Adrenal gland (tissue), 12 donors: ENCODE results near the gene ZNF775. TPM values are rescaled to one million over a fixed set of nuclear protein-coding genes. Genes with fewer than 3 reads are reported as not detected.

Experiments used
- DNase-seq, 7 donors: peaks; one replicate each; pipeline ENCODE4 v3.0.0-alpha.2; 2019 to 2020
- H3K27ac ChIP-seq, 5 donors: fragments of 200-600 bp; sonication (generic) in 4 of 5; 1 replicate in 3 of 5; 2 replicates in 2 of 5; pipeline versions ENCODE4 v1.5.1 to v1.8.0; 2016 to 2020; ENCODE audit warnings: mild to moderate bottlenecking in 1 of 5
- H3K27me3 ChIP-seq: fragments of 200-600 bp; 2 replicates; pipeline ENCODE4 v1.8.0; 2021
- H3K36me3 ChIP-seq, 2 donors: fragments of 200-600 bp; replicated peaks in 1 of 2; 1 replicate in 1 of 2; 2 replicates in 1 of 2; pipeline versions ENCODE4 v1.5.1 to v1.8.0; 2018 to 2022
- H3K4me1 ChIP-seq, 2 donors: fragments of 200-600 bp; replicated peaks in 1 of 2; 1 replicate in 1 of 2; 2 replicates in 1 of 2; pipeline versions ENCODE4 v1.5.1 to v1.8.0; 2018 to 2021
- H3K4me3 ChIP-seq, 4 donors: fragments of 200-600 bp; sonication (generic) in 3 of 4; one replicate each; pipeline ENCODE4 v1.5.1; 2016 to 2018
- H3K9me3 ChIP-seq, 3 donors: fragments of 200-600 bp; sonication (generic) in 1 of 3; replicated peaks in 1 of 3; 1 replicate in 2 of 3; 2 replicates in 1 of 3; pipeline versions ENCODE4 v1.5.1 to v1.8.0; 2016 to 2021
- CTCF ChIP-seq, 6 experiments: fragments of 450-650 bp in 4 of 6; fragments of 200-600 bp in 2 of 6; sonication (generic) in 1 of 6; IDR thresholded peaks; 1 replicate in 5 of 6; 2 replicates in 1 of 6; pipeline versions ENCODE4 v1.5.1 to v1.8.0; 2016 to 2021; ENCODE audit warnings: antibody characterized with exemption in 6 of 6, mild to moderate bottlenecking in 2 of 6, moderate library complexity in 1 of 6
- POLR2A ChIP-seq, 2 donors: fragments of 450-650 bp; IDR thresholded peaks; one replicate each; pipeline ENCODE4 v1.6.1; 2017; ENCODE audit warnings: antibody characterized with exemption in 2 of 2, mild to moderate bottlenecking in 2 of 2, moderate library complexity in 1 of 2
- WGBS, 4 donors: extraction: QIAGEN DNeasy Blood & Tissue Kit in 2 of 4; methylation state at CpG; one replicate each; pipeline versions ENCODE4 v1.1.5 to v1.1.7; 2013 to 2017; 5-methylcytosine and 5-hydroxymethylcytosine counted together
- intact Hi-C, 2 donors: fragments of 100-400 bp; cut with DNase I; formaldehyde crosslinking; loops; one replicate each; pipeline versions ENCODE4 v1.14.1 to v1.15.0; 2022 to 2023
- polyA plus RNA-seq, 3 donors: library from polyadenylated mRNA; stranded (reverse); fragments of 200-250 nt in 2 of 3; fragments of 350-450 nt in 1 of 3; fragmentation: Illumina TruSeq in 1 of 3; extraction: RNeasy Lipid Tissue Mini Kit (QIAGEN cat#74804) in 1 of 3; gene quantifications; one replicate each; pipeline ENCODE4 v1.2.3, GENCODE V29; 2013 to 2014
- total RNA-seq, 9 donors: library from RNA; depleted of rRNA in 4 of 9; stranded (reverse); fragments of >200 nt in 4 of 9; fragments of 120-200 nt in 1 of 9; fragmentation: NEBNext Ultra II Directional in 1 of 9; extraction: Animal tissue kit (Norgen Biotek cat#: 25700) in 1 of 9; gene quantifications; one replicate each; pipeline versions ENCODE4 v1.1.0 to v1.2.4, GENCODE V29; 2013 to 2023
- donor health status: healthy with polysubstance abuse.
- donor health status: Bipolar disorder and iron deficiency.
- donor health status: DM: yes; HTN: yes; CAD: no.
- donor health status: DM: no; HTN: no; CAD: no.
- donor health status: DM: no; HTN: no; CAD: no.
- donor health status: DM: yes; HTN: yes; CAD: no.

The ZNF775 gene
- total and polyA plus RNA-seq, 12 donors, result 0.26 to 13.9 (median 6.1) TPM

GRCh38 chr7:150390205-150390604, 11.1 kb downstream of the ZNF775 start:
- intact Hi-C loops, result no loop called here
- H3K4me3 ChIP-seq, result no peak overlapping the region
- H3K36me3 ChIP-seq, result no peaks in the 10 kb centered on the region
- no peaks in the 10 kb centered on the region for H3K9me3 ChIP-seq
- no peak overlapping the region for H3K27ac ChIP-seq
- peaks cover 11 to 20% of the 10 kb centered on the region in 2 donors for H3K4me1 ChIP-seq
- TF ChIP-seq POLR2A (IDR thresholded peaks at IDR 0.05), result no peak
- TF ChIP-seq CTCF (IDR thresholded peaks at IDR 0.05), result no peak
- WGBS, 4 donors, result 75 to 95% (median 93%) methylated on average over 1 to 7 of the region's 7 CpGs
- DNase-seq, result no peak
- no peaks in the 10 kb centered on the region for H3K27me3 ChIP-seq

DNA sequence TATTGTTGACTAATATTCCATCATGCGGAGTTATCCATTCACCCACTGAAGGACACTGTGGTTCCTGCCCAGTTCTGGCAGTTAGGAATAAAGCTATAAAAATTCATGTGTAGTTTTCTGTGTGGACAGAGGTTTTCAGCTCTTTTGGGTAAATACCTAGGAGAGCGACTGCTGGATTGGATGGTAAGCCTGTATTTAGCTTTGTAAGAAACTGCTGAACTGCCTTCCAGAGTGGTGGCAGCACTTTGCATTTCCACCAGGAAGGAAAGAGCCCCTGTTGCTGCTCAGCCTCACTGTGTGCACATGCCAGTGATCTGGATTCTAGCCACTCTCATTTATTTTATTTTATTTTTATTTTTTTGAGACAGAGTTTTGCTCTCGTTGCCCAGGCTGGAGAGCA, 14.2 kb downstream of the ZNF775 start:
- no peaks in the 10 kb centered on the region for H3K27me3 ChIP-seq
- TF ChIP-seq CTCF (IDR thresholded peaks at IDR 0.05) (no peak), POLR2A (IDR thresholded peaks at IDR 0.05) (no peak)
- H3K9me3 ChIP-seq, result no peaks in the 10 kb centered on the region
- no peak for DNase-seq
- peaks cover 0 to 7% of the 10 kb centered on the region in 2 donors for H3K36me3 ChIP-seq
- peaks cover 7 to 14% of the 10 kb centered on the region in 2 donors for H3K4me1 ChIP-seq
- WGBS, 4 donors, result 79 to 85% (median 82%) methylated on average over 3 of the region's 3 CpGs
- intact Hi-C loops, result no loop called here
- H3K4me3 ChIP-seq, result no peak overlapping the region
- no peak overlapping the region for H3K27ac ChIP-seq

- intact Hi-C loops, result no loop called here
- H3K36me3 ChIP-seq, result peaks cover 0 to 12% of the 10 kb centered on the region in 2 donors
- WGBS, 4 donors, result 21 to 67% (median 49%) methylated on average over 7 to 20 of the region's 20 CpGs
- no peaks in the 10 kb centered on the region for H3K27me3 ChIP-seq
- H3K27ac ChIP-seq, result peak overlapping the region in 1 of 5 donors; percentile 9
- no peak overlapping the region for H3K4me3 ChIP-seq
- peak in 2 of 7 donors; percentile 57 for DNase-seq
- no peaks in the 10 kb centered on the region for H3K9me3 ChIP-seq
- peaks cover 11 to 19% of the 10 kb centered on the region in 2 donors for H3K4me1 ChIP-seq
- TF ChIP-seq POLR2A (IDR thresholded peaks at IDR 0.05) (no peak), CTCF (IDR thresholded peaks at IDR 0.05) (no peak)
Measured at GRCh38 chr7:150396426-150396825, 17.3 kb downstream of the ZNF775 start.

DNA sequence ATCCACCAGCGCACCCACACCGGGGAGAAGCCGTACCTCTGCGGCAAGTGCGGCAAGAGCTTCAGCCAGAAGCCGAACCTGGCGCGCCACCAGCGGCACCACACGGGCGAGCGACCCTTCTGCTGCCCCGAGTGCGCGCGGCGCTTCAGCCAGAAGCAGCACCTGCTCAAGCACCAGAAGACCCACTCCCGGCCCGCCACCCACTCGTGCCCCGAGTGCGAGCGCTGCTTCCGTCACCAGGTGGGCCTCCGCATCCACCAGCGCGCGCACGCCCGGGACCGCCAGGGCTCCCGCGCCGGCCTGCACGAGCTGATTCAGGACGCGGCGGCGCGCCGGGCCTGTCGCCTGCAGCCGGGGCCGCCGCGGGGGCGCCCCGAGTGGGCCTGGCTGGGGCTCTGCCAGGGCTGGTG, 17.7 kb downstream of the ZNF775 start:
- peak in 1 of 7 donors; percentile 13 for DNase-seq
- intact Hi-C loops, result no loop called here
- WGBS, 4 donors, result 95 to 97% (median 97%) methylated on average over 25 to 48 of the region's 48 CpGs; no CpG with 5 or more reads in 1 of the 4 donors

More for the DNA sequence above, 17.7 kb downstream of the ZNF775 start:
- H3K4me3 ChIP-seq, result no peak overlapping the region
- H3K27me3 ChIP-seq, result no peaks in the 10 kb centered on the region
- TF ChIP-seq CTCF (IDR thresholded peaks at IDR 0.05) (no peak), POLR2A (IDR thresholded peaks at IDR 0.05) (no peak)
- H3K4me1 ChIP-seq, result peaks cover 11 to 19% of the 10 kb centered on the region in 2 donors
- peaks cover 0 to 12% of the 10 kb centered on the region in 2 donors for H3K36me3 ChIP-seq
- no peaks in the 10 kb centered on the region for H3K9me3 ChIP-seq
- peak overlapping the region in 1 of 5 donors; percentile 9 for H3K27ac ChIP-seq
